ENCODE results near the gene SP140.

The SP140 gene

GRCh38 chr2:230225486-230225885, at the start of gene SP140:
SP140 (plus strand) TSS chr2:230225736; CDS start chr2:230225845, 109 bp downstream.
- no peak for DNase-seq (ENCODE audit: low read depth)
- no peak within 1 kb of the TSS for H3K4me3 ChIP-seq (ENCODE audit: low read depth, low read length)

GRCh38 chr2:230176996-230177395, 48.5 kb upstream of the SP140 start:
- no peak overlapping the region for H3K4me3 ChIP-seq (ENCODE audit: low read depth, low read length)
- DNase-seq (ENCODE audit: low read depth) = no peak

GRCh38 chr2:230178546-230179485, 46.7 kb upstream of the SP140 start:
- H3K4me3 ChIP-seq (ENCODE audit: low read depth, low read length) = no peak overlapping the region
- DNase-seq (ENCODE audit: low read depth) = no peak

DNA sequence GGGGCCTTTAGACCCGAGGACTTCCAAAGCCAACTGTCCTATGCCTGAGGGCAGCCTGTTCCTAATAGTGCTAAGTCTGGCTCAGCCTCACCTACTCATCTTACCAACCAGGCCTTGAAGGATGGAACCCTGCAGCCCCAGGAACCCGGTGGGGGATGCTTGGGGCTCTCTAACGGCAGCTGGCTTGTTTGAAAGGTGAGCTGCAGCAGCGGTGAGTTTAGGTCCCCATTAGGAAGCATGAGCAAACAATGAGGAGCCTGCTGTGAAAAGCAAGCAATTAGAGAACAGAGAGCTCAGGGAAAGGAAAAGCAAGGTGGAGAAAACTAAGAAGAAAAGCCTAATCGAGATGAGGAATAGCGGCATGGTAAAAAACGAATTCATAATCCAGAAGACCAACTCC, 45.6 kb upstream of the SP140 start:
- no peak for DNase-seq (ENCODE audit: low read depth)
- no peak overlapping the region for H3K4me3 ChIP-seq (ENCODE audit: low read depth, low read length)

DNA sequence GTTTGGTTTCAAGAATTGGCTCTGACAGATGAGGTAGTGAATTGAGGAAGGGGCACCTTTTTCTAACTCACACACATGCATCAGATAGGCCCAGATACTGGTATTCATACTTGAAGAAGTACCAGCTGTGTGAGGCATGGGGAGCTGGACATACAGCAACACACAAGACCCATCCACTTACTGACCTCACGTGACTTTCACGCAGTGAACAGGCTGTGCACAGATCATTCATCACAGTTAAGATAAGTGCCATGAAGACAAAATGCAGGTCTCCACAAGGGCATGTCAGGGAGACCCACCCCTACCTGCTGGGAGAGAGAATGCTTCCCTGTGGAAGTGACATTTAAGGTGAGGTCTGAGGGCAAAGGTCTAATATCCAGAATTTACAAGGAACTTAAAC, 44.3 kb upstream of the SP140 start:
- no peak overlapping the region for H3K4me3 ChIP-seq (ENCODE audit: low read depth, low read length)
- no peak for DNase-seq (ENCODE audit: low read depth)

DNA sequence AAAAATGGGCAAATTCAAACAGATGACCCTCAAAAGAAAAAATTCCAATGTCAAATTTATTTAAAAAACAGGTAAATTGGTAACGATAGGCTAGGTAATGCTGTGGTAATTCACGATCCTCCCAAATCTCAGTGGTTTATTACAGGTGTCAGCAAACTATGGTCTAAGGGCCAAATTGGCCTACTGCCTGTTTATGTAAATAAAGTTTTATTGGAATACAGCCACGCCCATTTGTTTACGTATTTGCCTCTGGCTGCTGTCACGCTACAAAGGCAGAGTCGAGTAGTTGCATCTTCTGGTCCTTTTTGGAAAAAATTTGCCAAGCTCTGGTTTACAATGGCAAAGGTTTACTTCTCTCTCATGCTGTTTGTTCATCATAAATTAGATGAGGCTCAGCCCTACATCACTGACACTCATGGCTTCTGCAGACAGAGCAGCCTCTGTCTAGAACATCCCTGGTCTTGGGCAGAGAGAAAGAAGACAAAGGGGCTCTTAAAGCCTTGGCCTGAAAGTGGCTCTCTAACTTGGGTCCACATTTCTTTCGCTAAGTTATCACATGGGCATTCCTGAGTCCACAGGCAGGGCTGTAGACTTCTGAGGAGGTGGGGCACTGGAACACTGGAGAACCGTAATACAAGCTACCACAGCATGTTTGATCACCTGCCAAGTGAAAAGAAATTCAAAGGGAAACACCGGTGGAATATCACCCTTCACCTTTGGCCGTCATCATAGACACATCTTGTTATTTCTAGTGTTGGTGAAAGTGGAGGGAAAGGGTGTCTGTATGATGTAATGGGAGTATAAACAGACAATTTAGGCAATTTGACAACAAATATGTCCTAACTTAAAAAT, 40.6 kb upstream of the SP140 start:
- H3K4me3 ChIP-seq (ENCODE audit: low read depth, low read length) = no peak overlapping the region

GRCh38 chr2:230202430-230203109, 23.0 kb upstream of the SP140 start:
- DNase-seq (ENCODE audit: low read depth) = no peak
- no peak overlapping the region for H3K4me3 ChIP-seq (ENCODE audit: low read depth, low read length)

More for the DNA sequence above, 40.6 kb upstream of the SP140 start:
- DNase-seq (ENCODE audit: low read depth) = peak; percentile 19

GRCh38 chr2:230203110-230203676, 22.3 kb upstream of the SP140 start:
- DNase-seq (ENCODE audit: low read depth) = no peak
- H3K4me3 ChIP-seq (ENCODE audit: low read depth, low read length) = no peak overlapping the region

- no peak overlapping the region for H3K4me3 ChIP-seq (ENCODE audit: low read depth, low read length)
- DNase-seq (ENCODE audit: low read depth) = no peak
Observed at GRCh38 chr2:230205034-230205433, 20.5 kb upstream of the SP140 start.

DNA sequence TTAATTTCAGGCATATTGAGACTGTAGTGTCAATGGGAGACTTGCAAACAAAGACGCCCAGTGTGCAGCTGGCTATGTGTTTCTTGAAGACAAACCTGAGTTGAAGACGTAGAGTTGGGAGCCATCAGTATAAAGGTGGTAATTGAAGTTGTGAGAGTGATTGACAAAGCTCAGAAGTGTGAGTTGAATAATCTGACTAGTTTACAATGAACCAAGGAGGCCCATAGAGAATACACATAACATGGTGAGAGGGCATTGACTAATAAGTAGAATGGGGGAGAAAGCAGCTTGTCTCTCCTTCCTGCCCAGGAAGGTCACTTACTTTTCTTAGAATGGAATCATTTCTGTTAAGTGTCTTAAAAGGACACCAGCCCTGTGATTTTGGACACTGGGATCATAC, 19.8 kb upstream of the SP140 start:
- no peak overlapping the region for H3K4me3 ChIP-seq (ENCODE audit: low read depth, low read length)
- no peak for DNase-seq (ENCODE audit: low read depth)

- no peak overlapping the region for H3K4me3 ChIP-seq (ENCODE audit: low read depth, low read length)
- no peak for DNase-seq (ENCODE audit: low read depth)
Observed at GRCh38 chr2:230208576-230208975, 17.0 kb upstream of the SP140 start.

DNA sequence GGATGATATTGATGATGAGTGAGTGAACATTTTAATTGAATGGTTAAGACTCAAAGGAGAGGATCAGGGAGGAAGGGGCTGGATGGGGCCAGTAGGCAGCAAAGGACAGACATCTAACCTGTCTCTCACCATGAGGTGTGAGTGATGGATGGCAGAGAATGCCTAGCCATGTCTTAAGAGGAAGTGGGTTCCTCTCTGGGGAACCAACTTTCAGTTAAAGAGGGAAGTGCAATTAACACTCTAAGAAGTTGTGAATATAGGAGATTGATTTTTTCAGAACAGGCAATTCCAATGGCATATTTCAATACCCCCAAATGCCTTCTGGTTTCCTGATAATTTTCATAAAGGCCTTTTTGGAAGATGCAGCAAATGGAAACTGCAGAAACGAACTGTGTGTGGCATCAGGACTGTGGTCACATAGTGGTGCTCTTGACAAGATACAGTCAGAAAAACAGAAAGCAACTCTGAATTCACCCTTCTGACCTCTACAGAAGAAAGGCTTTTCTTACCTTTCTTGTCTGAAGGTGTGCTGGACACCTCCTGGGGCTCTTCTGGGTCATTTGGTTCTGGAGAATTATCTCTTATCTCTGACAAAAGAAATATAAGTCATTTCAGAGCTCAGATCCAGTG, 16.0 kb upstream of the SP140 start:
- DNase-seq (ENCODE audit: low read depth) = no peak
- no peak overlapping the region for H3K4me3 ChIP-seq (ENCODE audit: low read depth, low read length)

GRCh38 chr2:230216489-230216888, 9.0 kb upstream of the SP140 start:
- DNase-seq (ENCODE audit: low read depth) = no peak
- H3K4me3 ChIP-seq (ENCODE audit: low read depth, low read length) = no peak overlapping the region

DNA sequence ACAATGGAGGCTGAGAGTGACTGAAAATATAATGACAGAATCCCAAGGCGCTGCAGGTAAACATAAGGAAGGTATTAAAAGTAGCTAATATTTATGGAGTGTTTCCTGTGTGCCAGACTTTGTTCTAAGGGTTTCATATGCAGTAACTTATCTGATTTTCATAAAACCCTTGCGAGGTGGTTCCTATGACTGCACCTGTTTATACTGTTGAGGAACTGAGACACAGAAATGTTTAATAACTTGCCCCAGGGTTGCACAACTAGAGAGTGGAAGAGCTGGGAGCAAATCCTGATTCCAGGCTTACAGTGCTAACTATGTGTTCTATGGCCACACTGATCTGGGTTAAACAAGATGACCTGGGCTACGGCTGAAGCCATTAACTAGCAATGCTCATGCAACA, 8.1 kb upstream of the SP140 start:
- no peak overlapping the region for H3K4me3 ChIP-seq (ENCODE audit: low read depth, low read length)
- no peak for DNase-seq (ENCODE audit: low read depth)

GRCh38 chr2:230218421-230218820, 7.1 kb upstream of the SP140 start:
- H3K4me3 ChIP-seq (ENCODE audit: low read depth, low read length) = no peak overlapping the region
- DNase-seq (ENCODE audit: low read depth) = no peak

GRCh38 chr2:230219419-230220331, 5.9 kb upstream of the SP140 start, which contains the start of gene SP110:
SP110 (minus strand) TSS chr2:230219984; CDS start chr2:230216927, 3,057 bp downstream.
- peak; percentile 70 for DNase-seq (ENCODE audit: low read depth)
- peak within 1 kb of the TSS; percentile 71 for H3K4me3 ChIP-seq (ENCODE audit: low read depth, low read length)

DNA sequence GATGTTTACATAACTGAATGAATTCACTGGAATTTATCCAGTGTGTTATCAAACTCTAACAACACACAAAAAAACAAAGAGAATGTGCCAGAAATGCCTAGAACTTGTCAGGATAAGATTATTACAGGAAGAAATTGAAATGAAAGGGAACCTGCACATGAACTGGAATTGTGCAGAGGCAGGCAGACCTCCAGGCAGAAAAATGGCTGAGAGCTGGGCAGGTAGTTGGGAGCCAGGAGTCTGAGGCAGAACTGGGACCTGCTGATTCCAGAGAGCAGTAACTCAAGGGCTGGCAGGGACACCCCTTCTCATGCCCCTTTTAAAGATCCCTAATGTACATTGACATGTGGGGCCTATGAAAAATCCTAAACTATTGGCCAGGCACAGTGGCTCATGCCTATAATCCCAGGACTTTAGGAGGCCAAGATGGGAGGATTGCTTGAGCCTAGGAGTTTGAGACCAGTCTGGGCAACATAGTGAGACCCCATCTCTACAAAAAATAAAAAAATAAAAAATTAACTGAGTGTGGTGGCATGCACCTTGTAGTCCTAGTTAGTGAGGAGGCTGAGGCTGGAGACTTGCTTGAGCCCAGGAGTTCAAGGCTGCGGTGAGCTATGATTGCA, 5.1 kb upstream of the SP140 start:
- peak overlapping the region; percentile 71 for H3K4me3 ChIP-seq (ENCODE audit: low read depth, low read length)
- DNase-seq (ENCODE audit: low read depth) = no peak

DNA sequence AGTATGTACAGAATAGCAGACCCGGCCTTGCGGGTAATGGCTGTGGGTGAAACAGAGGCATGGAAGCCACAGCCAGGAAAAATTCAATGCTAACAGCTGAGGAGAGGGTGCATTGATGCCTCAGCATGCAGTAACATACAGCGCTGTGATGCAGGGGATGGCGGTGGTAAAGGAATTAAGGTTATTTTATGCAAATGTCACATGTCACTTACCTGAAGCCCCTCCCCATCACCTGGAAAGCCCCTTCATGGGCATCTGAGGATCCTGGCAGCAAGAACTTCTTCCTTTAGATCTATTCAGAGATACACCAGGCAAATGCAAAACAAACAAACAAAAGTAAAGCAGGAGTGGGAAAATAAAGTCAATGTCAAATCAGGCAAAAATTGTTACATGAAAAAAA, 4.0 kb upstream of the SP140 start:
- no peak for DNase-seq (ENCODE audit: low read depth)
- no peak overlapping the region for H3K4me3 ChIP-seq (ENCODE audit: low read depth, low read length)

All from skeletal muscle cell (primary cell).